ENCODE results near the gene GAD1. TPM values are rescaled to one million over a fixed set of nuclear protein-coding genes. Genes with fewer than 3 reads are reported as not detected.

The GAD1 gene
- total RNA-seq, 1 donor from 2014 or later: 0.34 TPM

DNA sequence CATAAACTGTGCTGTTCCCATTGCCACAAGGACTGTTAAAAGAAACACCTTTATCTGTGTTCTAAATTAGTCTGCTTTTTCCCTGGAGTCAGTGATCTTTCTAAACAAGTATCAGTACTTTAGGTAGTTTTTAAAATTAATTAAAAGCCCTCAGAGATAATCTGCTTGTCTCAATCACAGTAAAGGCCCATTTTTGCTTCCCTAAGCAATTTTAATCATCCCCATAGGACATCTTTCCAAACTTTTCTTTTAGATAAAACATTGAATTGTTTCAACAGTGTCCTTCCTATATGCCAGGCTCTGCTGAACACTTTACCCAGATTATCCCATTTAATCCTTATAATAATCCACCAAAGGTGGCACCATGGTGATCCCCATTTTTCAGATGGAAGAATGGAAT lies 42.6 kb upstream of the GAD1 start:
- no peak overlapping the region for H3K4me3 Mint-ChIP-seq
- DNase-seq (ENCODE audit: low spot score in 2 of 2, unreplicated experiment in 2 of 2): no peak
- H3K4me1 Mint-ChIP-seq: peaks cover 14% of the 10 kb centered on the region
- H3K27me3 Mint-ChIP-seq (ENCODE audit: low read depth): peaks cover 27% of the 10 kb centered on the region
- H3K27ac Mint-ChIP-seq: no peak overlapping the region
- no peaks in the 10 kb centered on the region for H3K9me3 Mint-ChIP-seq
- TF ChIP-seq, protein P1, sequence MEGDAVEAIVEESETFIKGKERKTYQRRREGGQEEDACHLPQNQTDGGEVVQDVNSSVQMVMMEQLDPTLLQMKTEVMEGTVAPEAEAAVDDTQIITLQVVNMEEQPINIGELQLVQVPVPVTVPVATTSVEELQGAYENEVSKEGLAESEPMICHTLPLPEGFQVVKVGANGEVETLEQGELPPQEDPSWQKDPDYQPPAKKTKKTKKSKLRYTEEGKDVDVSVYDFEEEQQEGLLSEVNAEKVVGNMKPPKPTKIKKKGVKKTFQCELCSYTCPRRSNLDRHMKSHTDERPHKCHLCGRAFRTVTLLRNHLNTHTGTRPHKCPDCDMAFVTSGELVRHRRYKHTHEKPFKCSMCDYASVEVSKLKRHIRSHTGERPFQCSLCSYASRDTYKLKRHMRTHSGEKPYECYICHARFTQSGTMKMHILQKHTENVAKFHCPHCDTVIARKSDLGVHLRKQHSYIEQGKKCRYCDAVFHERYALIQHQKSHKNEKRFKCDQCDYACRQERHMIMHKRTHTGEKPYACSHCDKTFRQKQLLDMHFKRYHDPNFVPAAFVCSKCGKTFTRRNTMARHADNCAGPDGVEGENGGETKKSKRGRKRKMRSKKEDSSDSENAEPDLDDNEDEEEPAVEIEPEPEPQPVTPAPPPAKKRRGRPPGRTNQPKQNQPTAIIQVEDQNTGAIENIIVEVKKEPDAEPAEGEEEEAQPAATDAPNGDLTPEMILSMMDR (IDR thresholded peaks at IDR 0.05; ENCODE audit: unreplicated experiment): no peak
- H3K36me3 Mint-ChIP-seq: no peaks in the 10 kb centered on the region

DNA sequence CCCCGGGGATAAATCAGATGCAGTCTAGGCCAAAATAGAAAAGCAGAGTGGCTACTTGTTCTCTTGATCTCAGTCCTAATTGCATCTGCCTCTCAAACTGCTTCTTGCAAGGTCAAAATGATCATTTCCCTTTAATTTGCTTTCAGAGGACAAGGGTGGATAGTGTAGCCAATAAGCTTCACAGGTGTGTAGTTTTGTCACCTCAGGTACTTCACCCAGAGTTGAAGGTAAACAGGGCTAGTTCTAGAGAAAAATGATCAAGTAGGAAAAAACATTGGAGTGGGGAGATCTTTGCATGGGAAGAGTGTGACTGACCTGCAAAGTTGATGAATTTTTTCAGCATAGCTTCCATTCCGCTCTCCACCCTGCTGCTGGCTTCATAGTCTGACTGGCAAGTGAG lies 37.8 kb upstream of the GAD1 start:
- H3K9me3 Mint-ChIP-seq: no peaks in the 10 kb centered on the region
- peaks cover 8% of the 10 kb centered on the region for H3K27me3 Mint-ChIP-seq (ENCODE audit: low read depth)
- DNase-seq (ENCODE audit: low spot score in 2 of 2, unreplicated experiment in 2 of 2): no peak
- TF ChIP-seq, protein P1 (IDR thresholded peaks at IDR 0.05; ENCODE audit: unreplicated experiment): no peak
- H3K4me1 Mint-ChIP-seq: peaks cover 24% of the 10 kb centered on the region
- no peak overlapping the region for H3K4me3 Mint-ChIP-seq
- H3K36me3 Mint-ChIP-seq: no peaks in the 10 kb centered on the region
- no peak overlapping the region for H3K27ac Mint-ChIP-seq

DNA sequence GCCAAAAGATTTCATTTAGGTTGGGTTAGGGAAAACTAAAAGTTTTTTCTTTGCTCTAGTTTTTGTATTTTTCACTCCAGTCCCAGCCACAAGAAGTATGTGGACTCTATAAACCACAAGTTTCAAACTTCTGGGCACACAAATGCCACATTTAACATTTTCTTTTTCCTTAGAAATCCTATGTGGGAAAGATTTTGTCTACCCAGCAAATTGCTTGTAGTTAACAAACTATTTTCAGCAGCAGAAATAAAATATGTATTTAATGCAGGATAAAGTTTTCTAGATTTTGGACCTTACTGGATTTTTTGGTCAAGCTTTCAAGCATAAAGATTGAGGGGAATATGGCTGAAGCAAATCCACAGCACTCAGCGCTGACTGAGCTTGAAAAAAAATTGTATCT lies 37.4 kb upstream of the GAD1 start:
- peaks cover 5% of the 10 kb centered on the region for H3K27me3 Mint-ChIP-seq (ENCODE audit: low read depth)
- H3K27ac Mint-ChIP-seq: no peak overlapping the region
- H3K4me3 Mint-ChIP-seq: no peak overlapping the region
- DNase-seq (ENCODE audit: low spot score in 2 of 2, unreplicated experiment in 2 of 2): no peak
- H3K4me1 Mint-ChIP-seq: peaks cover 24% of the 10 kb centered on the region
- TF ChIP-seq, protein P1 (IDR thresholded peaks at IDR 0.05; ENCODE audit: unreplicated experiment): no peak
- no peaks in the 10 kb centered on the region for H3K36me3 Mint-ChIP-seq
- H3K9me3 Mint-ChIP-seq: no peaks in the 10 kb centered on the region

DNA sequence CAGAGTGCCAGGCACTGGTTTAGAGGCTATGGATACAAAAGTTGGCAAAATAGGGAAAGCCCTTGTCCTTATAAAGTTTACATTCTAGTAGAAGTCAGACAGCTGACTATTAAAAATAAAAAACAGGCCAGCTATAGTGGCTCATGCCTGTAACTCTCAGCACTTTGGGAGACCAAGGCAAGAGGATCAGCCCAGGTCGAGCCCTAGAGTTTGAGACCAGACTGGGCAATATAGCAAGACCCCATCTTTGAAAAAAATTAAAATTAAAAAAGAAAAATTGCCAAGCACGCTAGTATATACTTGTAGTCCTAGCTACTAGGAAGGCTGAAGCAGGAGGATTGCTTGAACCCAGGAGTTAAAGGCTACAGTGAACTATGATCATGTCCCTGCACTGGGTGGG lies 34.0 kb upstream of the GAD1 start:
- H3K4me3 Mint-ChIP-seq: no peak overlapping the region
- TF ChIP-seq, protein P1 (IDR thresholded peaks at IDR 0.05; ENCODE audit: unreplicated experiment): no peak
- no peak overlapping the region for H3K27ac Mint-ChIP-seq
- H3K9me3 Mint-ChIP-seq: peaks cover 4% of the 10 kb centered on the region
- peaks cover 24% of the 10 kb centered on the region for H3K4me1 Mint-ChIP-seq
- no peaks in the 10 kb centered on the region for H3K36me3 Mint-ChIP-seq
- no peak for DNase-seq (ENCODE audit: low spot score in 2 of 2, unreplicated experiment in 2 of 2)
- H3K27me3 Mint-ChIP-seq (ENCODE audit: low read depth): peaks cover 4% of the 10 kb centered on the region

DNA sequence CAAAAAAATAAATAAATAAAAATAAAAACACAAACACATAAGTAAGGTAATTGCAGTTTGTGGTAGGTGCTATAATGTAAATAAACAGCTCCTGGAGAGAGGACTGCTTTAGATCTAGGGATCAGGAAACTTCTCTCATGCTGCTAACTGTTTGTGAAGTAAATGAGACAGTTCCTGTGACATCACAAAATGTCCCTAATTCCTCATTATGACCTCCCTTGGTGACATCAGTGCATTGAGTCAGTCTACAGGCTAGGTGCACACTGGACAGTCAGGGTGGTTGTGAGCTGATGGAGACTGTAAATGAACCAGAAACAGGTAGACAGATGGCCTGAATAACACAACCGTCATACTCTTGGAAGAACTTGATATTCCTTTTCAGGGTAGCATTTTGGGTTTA lies 33.1 kb upstream of the GAD1 start:
- H3K4me3 Mint-ChIP-seq: no peak overlapping the region

More for the DNA sequence above, 33.1 kb upstream of the GAD1 start:
- TF ChIP-seq, protein P1 (IDR thresholded peaks at IDR 0.05; ENCODE audit: unreplicated experiment): no peak
- DNase-seq (ENCODE audit: low spot score in 2 of 2, unreplicated experiment in 2 of 2): no peak
- Mint-ChIP-seq H3K9me3 (peaks cover 4% of the 10 kb centered on the region), H3K27ac (no peak overlapping the region), H3K36me3 (no peaks in the 10 kb centered on the region), H3K27me3 (ENCODE audit: low read depth) (peaks cover 4% of the 10 kb centered on the region), H3K4me1 (peaks cover 24% of the 10 kb centered on the region)

Data from mesothelial cell of epicardium (in vitro differentiated cells).